Ovary (tissue), 3 donors: ENCODE measurements around the gene SEC14L1.

Source experiments
- EP300 ChIP-seq: sonication (generic); formaldehyde crosslinking; IDR thresholded peaks from one replicate; pipeline ENCODE4 v1.6.1; 2017; ENCODE audit warnings: antibody characterized with exemption
- POLR2A ChIP-seq: fragments of 450-650 bp; IDR thresholded peaks from one replicate; pipeline ENCODE4 v1.6.1; 2017; ENCODE audit warnings: antibody characterized with exemption, mild to moderate bottlenecking, moderate library complexity
- TF ChIP-seq, protein P1 (sequence below), 3 donors: fragments of 450-650 bp in 2 of 3; fragments of 200-600 bp in 1 of 3; IDR thresholded peaks; one replicate each; pipeline versions ENCODE4 v1.5.1 to v1.8.0; 2016 to 2022; ENCODE audit warnings: antibody characterized with exemption in 3 of 3, mild to moderate bottlenecking in 1 of 3
- donor health status: DM: no; HTN: no; CAD: no.

DNA sequence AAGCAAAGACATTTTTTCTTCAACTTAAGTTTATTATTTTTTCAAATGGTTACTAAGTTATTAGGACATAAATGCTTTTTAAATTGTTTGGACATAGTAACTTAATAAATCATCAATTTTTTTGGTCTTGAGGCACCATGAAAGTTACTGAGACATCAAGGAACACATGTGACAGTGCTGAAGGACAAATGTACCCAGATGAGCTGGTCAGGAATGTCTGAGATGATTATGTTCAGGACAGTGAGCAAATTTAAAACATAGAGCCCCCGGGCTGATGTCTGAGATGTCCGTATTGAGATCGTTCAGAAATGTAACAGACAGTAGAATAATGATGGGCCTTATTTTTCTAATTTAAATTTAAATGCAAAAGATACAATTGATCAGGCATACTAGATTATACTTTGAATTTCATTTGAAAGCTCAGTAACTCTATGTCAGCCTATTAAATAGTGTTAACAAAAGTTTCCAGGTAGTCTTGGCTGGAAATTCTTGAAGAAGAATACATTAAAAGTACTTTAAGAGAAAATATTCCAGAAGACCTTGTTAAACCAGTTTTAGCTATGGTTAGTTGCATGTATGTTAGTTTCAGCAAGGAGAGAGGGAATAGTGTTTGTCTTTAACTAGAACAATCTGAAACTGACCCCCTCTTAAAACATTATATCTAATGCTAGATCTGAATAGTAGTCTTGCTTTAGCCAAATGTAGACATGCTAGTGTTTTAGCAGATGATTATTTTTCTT lies 36.4 kb downstream of the SEC14L1 start:
- TF ChIP-seq, protein P1, sequence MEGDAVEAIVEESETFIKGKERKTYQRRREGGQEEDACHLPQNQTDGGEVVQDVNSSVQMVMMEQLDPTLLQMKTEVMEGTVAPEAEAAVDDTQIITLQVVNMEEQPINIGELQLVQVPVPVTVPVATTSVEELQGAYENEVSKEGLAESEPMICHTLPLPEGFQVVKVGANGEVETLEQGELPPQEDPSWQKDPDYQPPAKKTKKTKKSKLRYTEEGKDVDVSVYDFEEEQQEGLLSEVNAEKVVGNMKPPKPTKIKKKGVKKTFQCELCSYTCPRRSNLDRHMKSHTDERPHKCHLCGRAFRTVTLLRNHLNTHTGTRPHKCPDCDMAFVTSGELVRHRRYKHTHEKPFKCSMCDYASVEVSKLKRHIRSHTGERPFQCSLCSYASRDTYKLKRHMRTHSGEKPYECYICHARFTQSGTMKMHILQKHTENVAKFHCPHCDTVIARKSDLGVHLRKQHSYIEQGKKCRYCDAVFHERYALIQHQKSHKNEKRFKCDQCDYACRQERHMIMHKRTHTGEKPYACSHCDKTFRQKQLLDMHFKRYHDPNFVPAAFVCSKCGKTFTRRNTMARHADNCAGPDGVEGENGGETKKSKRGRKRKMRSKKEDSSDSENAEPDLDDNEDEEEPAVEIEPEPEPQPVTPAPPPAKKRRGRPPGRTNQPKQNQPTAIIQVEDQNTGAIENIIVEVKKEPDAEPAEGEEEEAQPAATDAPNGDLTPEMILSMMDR (IDR thresholded peaks at IDR 0.05): no peak
- TF ChIP-seq EP300 (no peak), POLR2A (no peak)
